ENCODE measurements around the gene SLC36A4.
"Not testable (repeated sequence)": the region's sequence is repeated elsewhere in the genome, so short reads cannot be mapped to it uniquely, and the experiment has no call there.

The SLC36A4 gene

DNA sequence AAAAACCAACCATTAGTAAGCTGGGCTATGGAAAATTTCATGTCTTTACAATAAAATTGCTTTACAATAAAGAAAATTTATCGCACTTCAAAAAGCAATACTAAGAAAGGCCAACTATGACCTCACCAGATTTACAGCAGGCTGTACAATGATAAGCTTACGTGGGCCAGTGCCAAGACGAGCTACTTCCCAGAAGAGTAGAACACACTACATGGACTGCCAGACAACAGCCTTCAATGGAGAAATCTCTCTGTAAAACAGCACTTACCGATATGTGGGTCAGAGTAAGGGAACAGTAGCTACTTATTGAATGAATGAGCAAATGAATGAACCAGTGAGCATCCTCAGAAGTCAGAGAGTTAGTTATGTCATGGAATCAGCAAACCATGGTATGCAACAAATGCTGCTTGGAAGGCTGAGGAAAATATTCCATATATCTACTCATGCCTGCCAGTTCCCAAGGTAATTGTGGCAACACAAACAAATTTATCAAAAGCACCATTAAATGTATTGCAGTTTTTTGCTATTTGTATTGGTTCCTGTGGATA, 74.4 kb downstream of the SLC36A4 start:
- DNase-seq (ENCODE audit: low read depth in 4 of 4, low spot score in 1 of 4): no peak

- DNase-seq (ENCODE audit: low read depth in 4 of 4, low spot score in 1 of 4): no peak
Measured at GRCh38 chr11:93122535-93123235, 75.1 kb downstream of the SLC36A4 start.

- DNase-seq (ENCODE audit: low read depth in 4 of 4, low spot score in 1 of 4): no peak
Measured at GRCh38 chr11:93118276-93118675, 79.5 kb downstream of the SLC36A4 start.

DNA sequence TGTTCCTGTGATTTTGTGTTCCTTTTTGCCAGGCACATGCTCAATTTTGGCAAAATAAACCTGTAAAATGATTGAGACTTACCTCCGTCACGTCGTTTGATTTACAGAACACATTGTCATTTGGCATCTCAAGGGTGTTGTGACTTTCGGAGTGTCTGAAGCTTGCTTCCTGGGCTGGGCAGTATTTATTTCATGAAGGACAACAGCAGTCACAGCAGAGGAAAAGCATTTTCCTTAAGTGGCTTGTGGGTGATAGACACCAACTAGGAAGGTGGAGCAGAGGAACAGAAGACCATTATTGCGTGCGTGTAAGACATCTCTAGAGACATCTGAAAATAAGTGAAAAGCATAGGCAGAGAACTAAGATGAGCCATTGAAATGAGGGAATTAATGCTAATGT, 80.2 kb downstream of the SLC36A4 start:
- no peak for DNase-seq (ENCODE audit: low read depth in 4 of 4, low spot score in 1 of 4)

GRCh38 chr11:93116641-93117441, 81.0 kb downstream of the SLC36A4 start:
- no peak for DNase-seq (ENCODE audit: low read depth in 4 of 4, low spot score in 1 of 4)

GRCh38 chr11:93114304-93114703, 83.5 kb downstream of the SLC36A4 start:
- DNase-seq (ENCODE audit: low read depth in 4 of 4, low spot score in 1 of 4): no peak

DNA sequence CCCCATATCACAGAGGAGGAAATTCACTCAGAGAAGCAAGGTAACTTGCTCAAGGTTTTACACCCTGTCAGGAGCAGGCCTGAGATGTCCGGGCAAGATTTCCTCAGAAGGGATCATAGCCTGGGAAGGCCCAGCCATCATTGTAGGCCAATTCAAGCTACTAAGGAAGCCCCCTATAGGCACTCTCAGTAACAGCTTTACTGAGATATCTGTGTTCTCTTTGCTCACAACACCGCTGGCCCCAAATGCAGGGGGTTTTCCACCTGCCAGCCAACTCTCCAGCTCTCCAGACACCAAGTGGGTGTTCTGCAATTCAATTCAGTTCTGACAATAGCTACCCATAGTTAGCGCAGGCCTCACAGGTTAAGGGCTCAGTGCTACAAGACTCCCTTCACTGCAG, 84.0 kb downstream of the SLC36A4 start:
- DNase-seq (ENCODE audit: low read depth in 4 of 4, low spot score in 1 of 4): no peak

DNA sequence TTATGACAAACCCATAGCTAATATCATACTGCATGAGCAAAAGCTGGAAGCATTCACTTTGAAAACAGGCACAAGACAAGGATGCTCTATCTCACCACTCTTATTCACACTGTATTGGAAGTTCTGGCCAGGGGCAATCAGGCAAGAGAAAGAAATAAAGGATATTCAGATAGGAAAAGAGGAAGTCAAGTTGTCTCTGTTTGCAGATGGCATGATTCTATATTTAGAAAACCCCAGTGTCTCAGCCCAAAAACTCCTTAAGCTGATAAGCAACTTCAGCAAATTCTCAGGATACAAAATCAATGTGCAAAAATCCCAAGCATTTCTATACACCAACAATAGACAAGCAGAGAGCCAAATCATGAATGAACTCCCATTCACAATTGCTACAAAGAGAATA, 86.6 kb downstream of the SLC36A4 start:
- not testable (repeated sequence) for DNase-seq (ENCODE audit: low read depth in 4 of 4, low spot score in 1 of 4)

DNA sequence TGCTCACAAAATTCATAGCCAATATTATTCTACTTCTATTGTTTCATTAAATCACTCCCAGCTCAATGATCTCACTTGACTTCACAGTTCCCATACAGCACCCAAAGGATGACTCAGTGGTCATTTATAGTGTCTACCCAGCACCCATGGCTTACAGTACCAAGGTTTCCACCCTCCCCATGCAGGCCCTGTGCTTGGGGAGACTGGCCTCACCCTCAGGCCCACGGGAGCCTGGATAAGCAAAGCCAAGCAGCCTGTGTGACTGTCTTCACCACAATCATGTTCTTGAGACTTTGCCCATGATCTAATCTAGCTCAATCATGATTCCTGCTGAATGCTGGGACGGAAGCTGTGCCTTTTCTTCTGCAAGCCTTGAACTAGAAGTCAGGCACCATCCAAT, 97.6 kb downstream of the SLC36A4 start:
- DNase-seq (ENCODE audit: low read depth in 4 of 4, low spot score in 1 of 4): no peak

GRCh38 chr11:93099806-93100205, 98.0 kb downstream of the SLC36A4 start:
- no peak for DNase-seq (ENCODE audit: low read depth in 4 of 4, low spot score in 1 of 4)
